Activated CD4-positive, alpha-beta memory T cell treated with anti-CD3 and anti-CD28 coated beads, Interleukin-2, amount 10 ng/mL, durations not matched to agents 7 days and 5 days (primary cell): ENCODE results near the gene CENPP. TPM values are rescaled to one million over a fixed set of nuclear protein-coding genes. Genes with fewer than 3 reads are reported as not detected.
"Not testable (repeated sequence)": the region's sequence is repeated elsewhere in the genome, so short reads cannot be mapped to it uniquely, and the experiment has no call there.

Experiments
- CTCF ChIA-PET: fragments of 350-600 bp; sonication (Branson Sonifier 250); formaldehyde crosslinking; loops from one replicate; lab custom pipeline; 2021; ENCODE audit warnings: antibody characterized with exemption, inconsistent platforms; lab: Charles Lee
- POLR2A ChIA-PET: fragments of 350-600 bp; sonication (Branson Sonifier 250); formaldehyde crosslinking; loops from one replicate; lab custom pipeline; 2021; ENCODE audit warnings: antibody characterized with exemption; lab: Charles Lee
- DNase-seq: peaks from one replicate; pipeline ENCODE4 v3.0.0-alpha.2; 2020
- H3K27ac Mint-ChIP-seq: one replicate; pipeline ENCODE4 v1.8.0; 2021; ENCODE audit warnings: mild to moderate bottlenecking, mixed read lengths
- H3K27me3 Mint-ChIP-seq: one replicate; pipeline ENCODE4 v1.8.0; 2021; ENCODE audit warnings: mixed read lengths
- H3K36me3 Mint-ChIP-seq: one replicate; pipeline ENCODE4 v1.8.0; 2021; ENCODE audit warnings: low read depth, mixed read lengths
- H3K4me1 Mint-ChIP-seq: one replicate; pipeline ENCODE4 v1.8.0; 2021; ENCODE audit warnings: mixed read lengths
- H3K4me3 Mint-ChIP-seq: one replicate; pipeline ENCODE4 v1.8.0; 2021; ENCODE audit warnings: mild to moderate bottlenecking, mixed read lengths
- H3K9me3 Mint-ChIP-seq: one replicate; pipeline ENCODE4 v1.8.0; 2021; ENCODE audit warnings: mixed read lengths
- total RNA-seq, 2 experiments: library from RNA; stranded (reverse); gene quantifications; one replicate each; pipeline ENCODE4 v1.2.3, GENCODE V29; 2021

The CENPP gene
- total RNA-seq, 2 experiments from 2014 or later = 18.8 to 22.0 TPM

- H3K27me3 Mint-ChIP-seq, H3K36me3 Mint-ChIP-seq, H3K27ac Mint-ChIP-seq, H3K9me3 Mint-ChIP-seq, DNase-seq, POLR2A ChIA-PET, CTCF ChIA-PET, H3K4me3 Mint-ChIP-seq: not testable (repeated sequence)
- H3K4me1 Mint-ChIP-seq = peaks cover 12% of the 10 kb centered on the region
These were observed 85.4 kb downstream of the CENPP start for GRCh38 chr9:92411157-92411556.

DNA sequence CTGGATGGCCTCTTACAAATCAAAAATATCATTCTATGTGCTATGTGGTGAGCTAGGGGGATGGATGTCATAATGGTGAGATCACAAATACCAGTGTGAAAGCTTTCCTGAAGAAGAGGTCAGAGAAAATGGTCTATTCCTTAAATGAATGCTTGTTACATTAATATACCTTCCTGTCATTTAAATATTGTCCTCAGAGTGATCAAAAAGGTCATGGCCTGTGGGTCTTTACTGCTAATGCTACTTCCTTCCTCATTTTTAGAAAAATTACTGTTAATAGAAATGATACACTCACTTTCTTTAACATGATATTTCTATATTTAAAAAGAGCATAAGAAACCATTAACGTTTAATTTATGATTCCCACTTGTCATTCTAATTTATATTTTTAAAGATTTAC is 88.8 kb downstream of the CENPP start:
- H3K27me3 Mint-ChIP-seq = no peaks in the 10 kb centered on the region
- H3K27ac Mint-ChIP-seq = no peak overlapping the region
- no peak for DNase-seq
- CTCF ChIA-PET = interaction anchor here (0.7 kb wide), 1 partner anchor 274 kb away, joined by 3 read pairs; no protein-coding TSS in a partner anchor
- H3K4me3 Mint-ChIP-seq = no peak overlapping the region
- H3K36me3 Mint-ChIP-seq = peaks cover 4% of the 10 kb centered on the region
- no peaks in the 10 kb centered on the region for H3K9me3 Mint-ChIP-seq
- POLR2A ChIA-PET = no interaction called here
- H3K4me1 Mint-ChIP-seq = no peaks in the 10 kb centered on the region

DNA sequence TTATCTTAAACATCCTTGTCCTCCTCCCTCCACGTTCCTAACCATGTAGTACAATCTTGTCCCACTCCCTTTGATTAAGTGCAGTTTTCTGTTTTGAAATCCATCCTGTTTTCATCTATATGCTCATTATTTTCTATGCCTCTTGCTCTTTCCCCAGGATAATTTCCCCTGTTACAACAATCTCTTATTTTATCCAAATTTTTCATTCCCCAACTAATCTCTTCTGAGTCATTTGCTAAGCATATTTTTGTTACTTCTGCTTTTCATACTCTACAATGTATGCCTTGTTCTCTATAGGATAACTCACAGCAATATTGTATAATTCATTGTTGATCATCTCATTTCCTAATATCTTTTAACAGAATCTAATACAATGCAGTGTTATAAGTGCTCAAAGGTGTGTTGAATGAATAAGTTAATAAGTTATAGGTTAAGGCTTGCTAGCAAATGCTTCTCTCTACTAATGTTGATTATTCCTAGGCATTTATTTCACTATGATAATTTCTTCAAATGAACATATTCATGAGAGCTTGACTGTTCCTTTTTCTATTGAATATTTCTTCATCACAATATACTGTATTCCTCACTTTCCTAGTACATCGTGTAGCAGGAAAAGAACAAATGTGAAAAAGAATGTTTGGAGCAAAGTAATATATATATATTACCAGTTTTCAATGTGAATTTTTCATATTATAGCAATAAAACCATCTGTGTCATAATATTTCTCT is 97.0 kb downstream of the CENPP start:
- DNase-seq = no peak
- POLR2A ChIA-PET = no interaction called here
- peaks cover 4% of the 10 kb centered on the region for H3K4me1 Mint-ChIP-seq
- H3K27me3 Mint-ChIP-seq = no peaks in the 10 kb centered on the region
- H3K27ac Mint-ChIP-seq = no peak overlapping the region
- CTCF ChIA-PET = no interaction called here
- H3K4me3 Mint-ChIP-seq = no peak overlapping the region
- H3K9me3 Mint-ChIP-seq = no peaks in the 10 kb centered on the region
- no peaks in the 10 kb centered on the region for H3K36me3 Mint-ChIP-seq

GRCh38 chr9:92423612-92424011 is 97.9 kb downstream of the CENPP start:
- ChIA-PET CTCF (no interaction called here), POLR2A (no interaction called here)
- Mint-ChIP-seq H3K4me1 (peaks cover 4% of the 10 kb centered on the region), H3K36me3 (no peaks in the 10 kb centered on the region), H3K9me3 (no peaks in the 10 kb centered on the region), H3K27ac (no peak overlapping the region), H3K4me3 (no peak overlapping the region), H3K27me3 (no peaks in the 10 kb centered on the region)
- DNase-seq = no peak

- Mint-ChIP-seq H3K4me3 (no peak within 1 kb of the TSS), H3K27me3 (no peaks in the 10 kb centered on the region), H3K4me1 (peaks cover 4% of the 10 kb centered on the region), H3K27ac (no peak within 1 kb of the TSS), H3K9me3 (no peaks in the 10 kb centered on the region), H3K36me3 (no peaks in the 10 kb centered on the region)
- no peak for DNase-seq
- CTCF ChIA-PET = no interaction called here
- POLR2A ChIA-PET = no interaction called here
These were observed 98.6 kb downstream of the CENPP start, which contains the start of gene OMD for GRCh38 chr9:92424340-92424739. Gene OMD (minus strand): TSS chr9:92424471. CDS start chr9:92417558, 6,913 bp downstream.

DNA sequence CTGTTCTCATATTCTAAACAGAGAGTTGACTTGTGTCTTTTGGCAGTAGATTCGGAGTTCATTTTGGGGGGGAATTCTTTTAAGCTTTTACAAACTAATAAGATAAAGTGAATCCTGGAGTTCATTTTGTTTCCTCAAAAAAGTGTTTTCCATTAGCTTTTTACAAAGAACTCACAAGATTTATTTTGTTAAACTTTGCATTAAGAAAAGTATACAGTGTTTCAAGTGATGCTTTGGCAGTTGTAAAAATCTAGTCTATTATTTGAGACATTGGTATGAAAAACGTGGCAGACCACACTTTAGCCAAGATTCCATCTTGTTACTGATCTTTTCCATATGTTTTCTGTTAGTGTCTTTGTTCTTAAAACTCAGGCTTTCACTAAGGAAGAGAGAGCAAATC is 99.7 kb downstream of the CENPP start:
- H3K36me3 Mint-ChIP-seq = no peaks in the 10 kb centered on the region
- ChIA-PET CTCF (no interaction called here), POLR2A (no interaction called here)
- H3K27me3 Mint-ChIP-seq = no peaks in the 10 kb centered on the region
- no peak overlapping the region for H3K4me3 Mint-ChIP-seq
- no peaks in the 10 kb centered on the region for H3K9me3 Mint-ChIP-seq
- DNase-seq = no peak
- H3K4me1 Mint-ChIP-seq = peaks cover 4% of the 10 kb centered on the region
- H3K27ac Mint-ChIP-seq = no peak overlapping the region

- Mint-ChIP-seq H3K4me3 (no peak overlapping the region), H3K9me3 (no peaks in the 10 kb centered on the region), H3K27ac (no peak overlapping the region), H3K27me3 (no peaks in the 10 kb centered on the region), H3K36me3 (no peaks in the 10 kb centered on the region), H3K4me1 (peaks cover 4% of the 10 kb centered on the region)
- ChIA-PET CTCF (no interaction called here), POLR2A (no interaction called here)
- no peak for DNase-seq
These were observed 100.9 kb downstream of the CENPP start for GRCh38 chr9:92426501-92427145.

GRCh38 chr9:92429836-92430235 is 104.1 kb downstream of the CENPP start:
- Mint-ChIP-seq H3K36me3 (peaks cover 2% of the 10 kb centered on the region), H3K4me3 (no peak overlapping the region), H3K27me3 (no peaks in the 10 kb centered on the region), H3K4me1 (peaks cover 6% of the 10 kb centered on the region), H3K27ac (no peak overlapping the region), H3K9me3 (no peaks in the 10 kb centered on the region)
- CTCF ChIA-PET = no interaction called here
- POLR2A ChIA-PET = no interaction called here
- DNase-seq = no peak

GRCh38 chr9:92432350-92432749 is 106.6 kb downstream of the CENPP start:
- CTCF ChIA-PET = no interaction called here
- no peaks in the 10 kb centered on the region for H3K9me3 Mint-ChIP-seq
- H3K36me3 Mint-ChIP-seq = peaks cover 2% of the 10 kb centered on the region
- POLR2A ChIA-PET = no interaction called here
- no peak overlapping the region for H3K4me3 Mint-ChIP-seq
- no peaks in the 10 kb centered on the region for H3K27me3 Mint-ChIP-seq
- no peak for DNase-seq
- no peak overlapping the region for H3K27ac Mint-ChIP-seq
- H3K4me1 Mint-ChIP-seq = peaks cover 6% of the 10 kb centered on the region

DNA sequence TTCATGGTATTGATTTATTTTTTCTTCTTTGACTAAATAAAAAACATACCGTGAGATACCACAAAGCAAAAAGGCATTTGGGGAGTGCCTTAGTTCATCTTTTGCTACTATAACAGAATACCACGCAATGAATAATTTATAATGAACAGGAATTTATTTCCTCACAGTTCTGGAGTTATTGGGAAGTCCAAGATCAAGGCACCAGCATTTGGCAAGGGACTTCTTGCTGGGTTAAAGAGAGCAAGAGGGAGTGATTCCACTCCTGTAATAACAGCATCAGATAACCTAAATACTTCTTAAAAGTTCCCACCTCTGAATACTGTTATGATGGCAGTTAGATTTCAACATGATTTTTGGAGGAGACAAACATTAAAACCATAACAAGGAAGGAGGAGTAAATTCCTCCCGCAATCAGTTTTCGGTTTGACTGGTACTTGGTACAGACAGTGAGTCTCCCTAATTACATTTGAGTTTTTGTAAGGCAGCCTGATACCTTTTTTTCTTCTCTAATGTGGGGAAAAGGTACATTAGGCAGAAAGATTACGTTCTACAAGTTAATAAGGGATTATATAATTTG is 107.3 kb downstream of the CENPP start:
- no peak for DNase-seq

GRCh38 chr9:92435263-92435662 is 109.5 kb downstream of the CENPP start:
- ChIA-PET POLR2A (no interaction called here), CTCF (no interaction called here)
- Mint-ChIP-seq H3K27ac (no peak overlapping the region), H3K27me3 (no peaks in the 10 kb centered on the region), H3K36me3 (peaks cover 2% of the 10 kb centered on the region), H3K4me1 (peaks cover 13% of the 10 kb centered on the region), H3K9me3 (no peaks in the 10 kb centered on the region), H3K4me3 (no peak overlapping the region)
- no peak for DNase-seq

More for the DNA sequence above, 107.3 kb downstream of the CENPP start:
- H3K4me3 Mint-ChIP-seq = no peak overlapping the region
- no peak overlapping the region for H3K27ac Mint-ChIP-seq
- peaks cover 6% of the 10 kb centered on the region for H3K4me1 Mint-ChIP-seq
- ChIA-PET CTCF (no interaction called here), POLR2A (no interaction called here)
- H3K27me3 Mint-ChIP-seq = no peaks in the 10 kb centered on the region
- H3K36me3 Mint-ChIP-seq = peaks cover 2% of the 10 kb centered on the region
- no peaks in the 10 kb centered on the region for H3K9me3 Mint-ChIP-seq

DNA sequence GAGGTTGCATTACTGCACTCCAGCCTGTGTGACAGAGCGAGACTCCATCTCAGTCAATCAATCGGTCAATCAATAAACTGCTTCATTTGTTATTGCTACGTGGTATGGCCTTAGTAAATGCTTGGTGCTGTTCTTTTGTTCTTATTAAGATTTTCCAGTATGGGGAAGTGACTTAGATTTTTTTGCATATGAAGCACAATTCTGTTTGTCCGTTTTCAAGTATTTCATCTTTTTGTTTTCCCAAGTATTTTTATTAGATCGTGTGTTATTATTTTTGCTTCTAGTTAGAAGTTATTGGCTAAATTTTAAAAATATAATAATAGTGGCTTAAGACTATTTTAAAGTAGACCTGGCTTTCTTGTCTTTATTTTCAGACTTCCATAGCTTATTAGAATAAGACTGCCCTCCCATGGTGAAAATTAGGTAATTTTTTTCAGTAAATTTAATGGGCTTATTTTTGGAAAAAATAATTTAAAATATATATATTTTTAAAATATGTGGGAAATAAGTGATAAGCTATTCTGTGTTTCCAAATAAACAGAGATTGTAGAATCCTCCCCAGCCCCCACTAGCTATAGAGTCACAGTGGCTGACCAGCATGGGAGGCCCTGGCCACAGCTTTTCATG is 113.3 kb downstream of the CENPP start:
- DNase-seq = no peak
- ChIA-PET CTCF (interaction anchor here (0.8 to 3.3 kb wide), 4 partner anchors 10 to 301 kb away, joined by 3 to 13 read pairs (median 4); no protein-coding TSS in a partner anchor), POLR2A (no interaction called here)
- Mint-ChIP-seq H3K36me3 (no peaks in the 10 kb centered on the region), H3K27me3 (no peaks in the 10 kb centered on the region), H3K4me1 (peaks cover 18% of the 10 kb centered on the region), H3K9me3 (no peaks in the 10 kb centered on the region), H3K27ac (no peak overlapping the region), H3K4me3 (no peak overlapping the region)
